B cell (primary cell): ENCODE measurements around the gene RBPJ. TPM values are rescaled to one million over a fixed set of nuclear protein-coding genes. Genes with fewer than 3 reads are reported as not detected.

ENCODE experiments used
- ATAC-seq: fragments of 200-7000 bp; cut with Tn5 transposase; one replicate; pipeline ENCODE4 v1.10.0; 2021; ENCODE audit warnings: low read depth, mild to moderate bottlenecking, moderate number of reproducible peaks, moderate library complexity
- CTCF ChIA-PET: fragments of 350-600 bp; sonication (Branson Sonifier 250); formaldehyde crosslinking; loops from one replicate; lab custom pipeline; 2021; ENCODE audit warnings: antibody characterized with exemption, inconsistent platforms; lab: Charles Lee
- POLR2A ChIA-PET: fragments of 350-600 bp; sonication (Branson Sonifier 250); formaldehyde crosslinking; loops from one replicate; lab custom pipeline; 2021; ENCODE audit warnings: antibody characterized with exemption; lab: Charles Lee
- DNase-seq: peaks from one replicate; pipeline ENCODE4 v3.0.0; 2013
- H2AFZ ChIP-seq: 2 replicates; pipeline ENCODE4 v1.6.1; 2012; ENCODE audit warnings: mild to moderate bottlenecking, low read depth, low read length; ENCODE audit not compliant: insufficient read depth, poor library complexity, severe bottlenecking
- H3K27ac ChIP-seq, 2 donors: 1 replicate in 1 of 2; 2 replicates in 1 of 2; pipeline ENCODE4 v1.5.1; 2012 to 2013; ENCODE audit warnings: low read length in 2 of 2, mild to moderate bottlenecking in 2 of 2, moderate library complexity in 1 of 2
- H3K27me3 ChIP-seq, 4 experiments: fragments of 200-600 bp in 1 of 4; sonication (generic) in 1 of 4; replicated peaks in 1 of 4; 1 replicate in 2 of 4; 2 replicates in 2 of 4; pipeline versions ENCODE4 v1.6.1 to v1.7.0; 2013 to 2016; ENCODE audit warnings: low read length in 3 of 4, mild to moderate bottlenecking in 2 of 4, mixed read lengths in 1 of 4, moderate library complexity in 1 of 4; ENCODE audit not compliant: insufficient read depth in 4 of 4, control insufficient read depth in 3 of 4; ENCODE audit errors: control extremely low read depth in 1 of 4
- H3K36me3 ChIP-seq, 2 experiments: replicated peaks in 1 of 2; 1 replicate in 1 of 2; 2 replicates in 1 of 2; pipeline versions ENCODE4 v1.6.1 to v1.7.1; 2013; ENCODE audit warnings: low read length in 1 of 2; ENCODE audit not compliant: insufficient read depth in 2 of 2, control insufficient read depth in 1 of 2; ENCODE audit errors: control extremely low read depth in 1 of 2, extremely low read depth in 1 of 2
- H3K4me1 ChIP-seq, 2 donors: fragments of 200-600 bp in 1 of 2; sonication (generic) in 1 of 2; 1 replicate in 1 of 2; 2 replicates in 1 of 2; pipeline versions ENCODE4 v1.5.1 to v1.6.1; 2013 to 2017; ENCODE audit warnings: low read length in 2 of 2; ENCODE audit not compliant: control insufficient read depth in 2 of 2, insufficient read depth in 2 of 2
- H3K4me2 ChIP-seq: replicated peaks from 2 replicates; pipeline ENCODE3; 2012; ENCODE audit warnings: mild to moderate bottlenecking, low read depth, low read length; ENCODE audit not compliant: poor library complexity, severe bottlenecking
- H3K4me3 ChIP-seq, 5 experiments: fragments of 200-600 bp in 1 of 5; sonication (generic) in 1 of 5; 1 replicate in 3 of 5; 2 replicates in 2 of 5; pipeline versions ENCODE4 v1.5.1 to v1.7.0; 2011 to 2016; ENCODE audit warnings: low read length in 4 of 5, mild to moderate bottlenecking in 4 of 5, low read depth in 2 of 5, control low read depth in 1 of 5, moderate library complexity in 1 of 5; ENCODE audit not compliant: insufficient read depth in 1 of 5; ENCODE audit errors: control extremely low read depth in 1 of 5, extremely low read depth in 1 of 5
- H3K79me2 ChIP-seq: fragments of 200-600 bp; sonication (generic); one replicate; pipeline ENCODE4 v1.6.0; 2016; ENCODE audit warnings: low read length; ENCODE audit not compliant: control insufficient read depth, insufficient read depth
- H3K9ac ChIP-seq: fragments of 200-600 bp; sonication (generic); 2 replicates; pipeline ENCODE4 v1.6.1; 2017; ENCODE audit warnings: mild to moderate bottlenecking, low read length, moderate library complexity
- H3K9me3 ChIP-seq, 3 donors: one replicate each; pipeline versions ENCODE4 v1.6.1 to v1.7.1; 2013; ENCODE audit warnings: low read length in 2 of 3; ENCODE audit not compliant: control insufficient read depth in 2 of 3, insufficient read depth in 1 of 3; ENCODE audit errors: control extremely low read depth in 1 of 3
- H4K20me1 ChIP-seq: 2 replicates; pipeline ENCODE4 v1.6.0; 2012; ENCODE audit warnings: mild to moderate bottlenecking, low read length; ENCODE audit not compliant: insufficient read depth, control insufficient read depth, poor library complexity, severe bottlenecking
- H3K27ac Mint-ChIP-seq: one replicate; pipeline ENCODE4 v1.8.0; 2021; ENCODE audit warnings: mixed read lengths
- H3K27me3 Mint-ChIP-seq: one replicate; pipeline ENCODE4 v1.8.0; 2021; ENCODE audit warnings: mixed read lengths
- H3K4me1 Mint-ChIP-seq: one replicate; pipeline ENCODE4 v1.8.0; 2021; ENCODE audit warnings: mixed read lengths
- H3K4me3 Mint-ChIP-seq: one replicate; pipeline ENCODE4 v1.8.0; 2021; ENCODE audit warnings: mixed read lengths
- H3K9me3 Mint-ChIP-seq: one replicate; pipeline ENCODE4 v1.8.0; 2022; ENCODE audit warnings: mixed read lengths; ENCODE audit not compliant: insufficient read depth
- CTCF ChIP-seq: fragments of 200-600 bp; IDR thresholded peaks from one replicate; pipeline ENCODE4 v1.8.0; 2022; ENCODE audit warnings: antibody characterized with exemption, mild to moderate bottlenecking
- EZH2 ChIP-seq: IDR thresholded peaks from 2 replicates; pipeline ENCODE4 v1.6.1; 2012; ENCODE audit warnings: borderline replicate concordance, low read depth, mild to moderate bottlenecking, moderate library complexity, low read length; ENCODE audit not compliant: insufficient read depth, poor library complexity, severe bottlenecking
- WGBS: methylation state at CpG from one replicate; pipeline ENCODE4 v1.1.5; 2013; ENCODE audit warnings: missing lambda C conversion rate; ENCODE audit not compliant: insufficient coverage; 5-methylcytosine and 5-hydroxymethylcytosine counted together
- intact Hi-C: fragments of 100-400 bp; cut with micrococcal nuclease; formaldehyde crosslinking; loops from one replicate; pipeline ENCODE4 v1.10.0; 2022
- polyA plus RNA-seq: library from polyadenylated mRNA; depleted of rRNA; stranded (reverse); fragments of >200 nt; gene quantifications from 2 replicates; pipeline ENCODE4 v1.2.3, GENCODE V29; 2012
- total RNA-seq, 2 donors: library from RNA; stranded (reverse); fragments of 120-200 nt in 1 of 2; gene quantifications; 1 replicate in 1 of 2; 2 replicates in 1 of 2; pipeline versions ENCODE4 v1.2.3 to v1.2.4, GENCODE V29; 2013 to 2022

RBPJ gene
- total and polyA plus RNA-seq, 2 donors (not counting 1 experiment from before 2014, with no cell fraction given): 10.6 to 50.1 TPM

GRCh38 chr4:26275281-26275680, 45.5 kb upstream of the RBPJ start:
- no peaks in the 10 kb centered on the region for H3K27me3 ChIP-seq
- H3K36me3 ChIP-seq: no peaks in the 10 kb centered on the region
- no peaks in the 10 kb centered on the region for H3K9me3 ChIP-seq
- ChIA-PET CTCF (no interaction called here), POLR2A (no interaction called here)
- Mint-ChIP-seq H3K27me3 (peaks cover 10% of the 10 kb centered on the region), H3K27ac (no peak overlapping the region), H3K4me3 (no peak overlapping the region), H3K4me1 (no peaks in the 10 kb centered on the region), H3K9me3 (no peaks in the 10 kb centered on the region)
- no peak overlapping the region for H3K4me2 ChIP-seq
- no peak for TF ChIP-seq CTCF
- no peak for TF ChIP-seq EZH2
- no peaks in the 10 kb centered on the region for H4K20me1 ChIP-seq
- ATAC-seq (no peak), DNase-seq (no peak)
- no peak overlapping the region for H2AFZ ChIP-seq
- no peaks in the 10 kb centered on the region for H3K4me1 ChIP-seq
- H3K27ac ChIP-seq: no peak overlapping the region
- intact Hi-C loops: no loop called here
- WGBS: 100% methylated on average over 3 of the region's 7 CpGs
- H3K79me2 ChIP-seq: no peaks in the 10 kb centered on the region
- H3K9ac ChIP-seq: no peak overlapping the region
- no peak overlapping the region for H3K4me3 ChIP-seq

- H2AFZ ChIP-seq: no peak overlapping the region
- no peaks in the 10 kb centered on the region for H3K9me3 Mint-ChIP-seq
- no peaks in the 10 kb centered on the region for H4K20me1 ChIP-seq
- no peak overlapping the region for H3K4me2 ChIP-seq
- H3K4me1 ChIP-seq: no peaks in the 10 kb centered on the region
- TF ChIP-seq CTCF: no peak
- TF ChIP-seq EZH2: no peak
- ChIA-PET CTCF (no interaction called here), POLR2A (no interaction called here)
- ATAC-seq (no peak), DNase-seq (no peak)
- H3K4me1 Mint-ChIP-seq: no peaks in the 10 kb centered on the region
- H3K9me3 ChIP-seq: no peaks in the 10 kb centered on the region
- no peak overlapping the region for H3K27ac ChIP-seq
- no peaks in the 10 kb centered on the region for H3K27me3 ChIP-seq
- no peak overlapping the region for H3K27ac Mint-ChIP-seq
- H3K9ac ChIP-seq: no peak overlapping the region
- no peaks in the 10 kb centered on the region for H3K36me3 ChIP-seq
- H3K79me2 ChIP-seq: no peaks in the 10 kb centered on the region
- H3K4me3 Mint-ChIP-seq: no peak overlapping the region
- no peak overlapping the region for H3K4me3 ChIP-seq
- peaks cover 3% of the 10 kb centered on the region for H3K27me3 Mint-ChIP-seq
- intact Hi-C loops: no loop called here
- WGBS: 96% methylated on average over 13 of the region's 13 CpGs
Observed at GRCh38 chr4:26279446-26279845, 41.4 kb upstream of the RBPJ start.
